NCI-H82 (cell line): ENCODE results near the gene NFKB1.
"Not testable (repeated sequence)": the region's sequence is repeated elsewhere in the genome, so short reads cannot be mapped to it uniquely, and the experiment has no call there.

ENCODE experiments used
- DNase-seq: peaks from one replicate; lab custom pipeline; 2025; lab: John Stamatoyannopoulos, UW

The NFKB1 gene

DNA sequence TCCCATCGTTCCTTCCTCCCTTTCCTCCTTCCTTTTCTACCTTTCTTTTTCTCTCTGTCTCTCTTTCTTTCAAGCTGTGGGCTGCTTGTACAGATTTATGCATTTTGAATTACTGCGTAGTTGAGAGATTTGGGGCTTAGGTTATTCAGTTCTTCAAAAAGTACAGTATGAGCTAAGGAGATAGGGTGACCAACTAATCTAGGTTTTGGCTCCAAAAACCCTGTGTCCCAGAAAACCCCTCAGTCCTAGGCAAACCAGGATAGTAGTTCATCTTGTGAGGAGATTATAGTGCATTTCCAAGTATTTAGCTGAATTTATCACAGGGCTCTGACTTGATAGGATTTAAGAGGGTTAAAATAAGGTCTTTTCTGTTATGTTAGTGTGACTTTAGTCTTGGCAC is 64.5 kb downstream of the NFKB1 start:
- DNase-seq = no peak

GRCh38 chr4:102566426-102566825 is 65.3 kb downstream of the NFKB1 start:
- no peak for DNase-seq

GRCh38 chr4:102567427-102567826 is 66.3 kb downstream of the NFKB1 start:
- DNase-seq = no peak

GRCh38 chr4:102569200-102569599 is 68.0 kb downstream of the NFKB1 start:
- no peak for DNase-seq

DNA sequence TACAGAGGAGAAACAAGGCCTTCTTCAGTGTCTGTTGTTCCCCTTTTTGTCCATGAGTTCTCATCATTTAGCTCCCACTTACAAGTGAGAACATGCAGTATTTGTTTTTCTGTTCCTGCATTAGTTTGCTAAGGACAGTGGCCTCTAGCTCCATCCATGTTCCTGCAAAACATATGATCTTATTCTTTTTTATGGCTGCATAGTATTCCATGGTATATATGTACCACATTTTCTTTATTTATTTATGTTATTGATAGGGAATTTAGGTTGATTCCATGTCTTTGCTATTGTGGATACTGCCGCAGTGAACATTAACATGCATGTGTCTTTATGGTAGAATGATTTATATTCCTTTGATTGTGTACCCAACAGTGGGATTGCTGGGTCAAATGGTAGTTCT is 69.1 kb downstream of the NFKB1 start:
- DNase-seq = not testable (repeated sequence)

GRCh38 chr4:102572452-102572851 is 71.3 kb downstream of the NFKB1 start:
- no peak for DNase-seq

GRCh38 chr4:102574317-102574716 is 73.2 kb downstream of the NFKB1 start:
- DNase-seq = no peak

GRCh38 chr4:102575369-102576129 is 74.4 kb downstream of the NFKB1 start:
- no peak for DNase-seq

- DNase-seq = no peak
Observed at GRCh38 chr4:102578270-102578669, 77.1 kb downstream of the NFKB1 start.

- peak; percentile 6 for DNase-seq
Observed at GRCh38 chr4:102578819-102579218, 77.7 kb downstream of the NFKB1 start.

GRCh38 chr4:102579794-102580462 is 78.8 kb downstream of the NFKB1 start:
- no peak for DNase-seq

- no peak for DNase-seq
Observed at GRCh38 chr4:102580463-102580842, 79.3 kb downstream of the NFKB1 start.

GRCh38 chr4:102584091-102584490 is 82.9 kb downstream of the NFKB1 start:
- DNase-seq = no peak

DNA sequence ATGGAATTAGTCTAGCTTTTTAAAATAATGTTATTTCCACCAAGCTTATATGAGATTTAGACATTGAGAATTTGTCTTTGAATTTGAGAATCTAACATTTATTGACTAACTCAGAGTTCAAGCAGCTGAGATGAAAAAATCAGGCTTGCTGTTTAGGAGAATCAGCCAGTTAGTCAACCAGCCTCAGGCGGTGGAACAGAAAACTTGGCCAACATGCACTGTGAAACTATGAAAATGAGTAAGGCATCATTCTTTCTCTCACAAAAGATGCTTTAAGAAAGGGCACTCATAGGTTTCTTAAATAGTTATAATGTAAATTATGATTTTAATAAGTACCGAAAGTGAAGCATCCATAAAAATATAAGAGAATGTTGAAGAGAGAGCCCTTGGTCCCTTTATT is 84.2 kb downstream of the NFKB1 start:
- DNase-seq = no peak

- no peak for DNase-seq
Observed at GRCh38 chr4:102586002-102586643, 85.0 kb downstream of the NFKB1 start.

GRCh38 chr4:102586644-102587021 is 85.5 kb downstream of the NFKB1 start:
- no peak for DNase-seq

DNA sequence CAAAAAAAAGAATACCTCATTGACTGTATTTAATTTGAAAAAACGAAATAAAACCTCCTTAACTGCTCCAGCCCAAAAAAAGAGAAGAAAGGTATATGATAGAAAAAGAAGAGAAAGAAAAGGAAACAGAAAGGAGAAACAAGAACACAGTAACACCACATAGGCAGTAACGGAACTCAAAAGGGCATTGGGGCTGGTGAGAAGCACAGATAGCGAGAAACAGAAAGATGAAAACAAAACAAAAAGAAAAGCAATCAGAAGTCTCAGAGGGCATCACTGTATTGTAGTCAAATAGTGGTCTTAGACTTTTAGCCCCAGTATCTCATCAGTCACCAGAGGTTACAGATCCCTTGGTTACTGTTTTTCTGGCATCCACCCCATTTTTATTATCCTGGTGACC is 88.6 kb downstream of the NFKB1 start:
- no peak for DNase-seq

DNA sequence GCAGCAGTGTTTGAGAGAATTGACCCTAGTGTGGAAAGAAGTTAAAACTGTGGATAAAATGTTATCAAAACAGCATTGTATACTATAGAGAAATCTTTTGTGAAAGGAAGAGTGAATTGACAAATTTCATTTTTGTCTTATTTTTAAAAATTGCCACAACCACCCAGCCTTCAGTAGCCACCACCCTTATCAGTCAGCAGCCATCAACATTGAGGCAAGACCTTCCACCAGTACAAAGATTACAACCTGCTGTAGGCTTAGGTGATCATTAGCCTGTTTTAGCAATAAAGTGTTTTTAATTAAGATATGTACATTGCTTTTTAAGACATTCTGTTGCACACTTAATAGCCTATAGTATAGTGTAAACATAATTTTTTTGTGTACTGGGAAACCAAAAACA is 91.1 kb downstream of the NFKB1 start:
- no peak for DNase-seq

- DNase-seq = no peak
Observed at GRCh38 chr4:102593147-102593546, 92.0 kb downstream of the NFKB1 start.

DNA sequence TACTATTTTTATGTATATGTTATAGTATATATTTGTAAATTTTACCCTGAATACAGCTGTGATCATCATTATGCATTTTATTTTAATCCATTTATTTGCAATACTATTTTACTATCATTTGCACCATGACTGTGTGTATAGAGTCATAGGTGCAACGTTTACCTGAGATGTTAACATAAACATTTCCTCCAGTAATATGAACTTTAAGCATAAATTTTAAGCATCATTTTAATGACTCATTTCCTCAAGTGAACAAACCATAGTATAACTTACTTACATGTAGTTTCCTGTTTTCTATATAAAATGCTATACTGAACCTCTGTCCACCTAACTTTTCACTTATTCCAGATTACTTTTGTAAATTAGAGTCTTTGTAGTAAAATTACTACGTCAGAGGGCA is 92.8 kb downstream of the NFKB1 start:
- no peak for DNase-seq

DNA sequence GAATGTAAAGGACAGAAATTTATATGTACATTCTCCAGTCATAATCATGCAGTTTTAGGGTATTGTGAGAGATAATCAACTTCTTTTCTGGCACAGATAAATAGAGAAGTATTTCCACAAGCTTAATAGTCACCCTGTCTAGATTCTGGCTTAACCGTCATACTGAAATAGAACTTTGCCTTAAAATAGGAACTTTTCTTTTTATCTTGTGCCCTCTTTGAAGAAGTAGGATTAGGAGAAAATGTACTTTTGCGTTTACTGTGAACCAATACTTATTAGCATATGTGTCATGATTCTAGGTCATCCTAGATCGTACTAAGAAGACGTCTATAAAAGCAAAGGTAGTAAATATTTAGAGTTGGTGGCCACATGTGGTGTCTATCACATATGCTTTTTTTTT is 95.4 kb downstream of the NFKB1 start:
- DNase-seq = no peak

DNA sequence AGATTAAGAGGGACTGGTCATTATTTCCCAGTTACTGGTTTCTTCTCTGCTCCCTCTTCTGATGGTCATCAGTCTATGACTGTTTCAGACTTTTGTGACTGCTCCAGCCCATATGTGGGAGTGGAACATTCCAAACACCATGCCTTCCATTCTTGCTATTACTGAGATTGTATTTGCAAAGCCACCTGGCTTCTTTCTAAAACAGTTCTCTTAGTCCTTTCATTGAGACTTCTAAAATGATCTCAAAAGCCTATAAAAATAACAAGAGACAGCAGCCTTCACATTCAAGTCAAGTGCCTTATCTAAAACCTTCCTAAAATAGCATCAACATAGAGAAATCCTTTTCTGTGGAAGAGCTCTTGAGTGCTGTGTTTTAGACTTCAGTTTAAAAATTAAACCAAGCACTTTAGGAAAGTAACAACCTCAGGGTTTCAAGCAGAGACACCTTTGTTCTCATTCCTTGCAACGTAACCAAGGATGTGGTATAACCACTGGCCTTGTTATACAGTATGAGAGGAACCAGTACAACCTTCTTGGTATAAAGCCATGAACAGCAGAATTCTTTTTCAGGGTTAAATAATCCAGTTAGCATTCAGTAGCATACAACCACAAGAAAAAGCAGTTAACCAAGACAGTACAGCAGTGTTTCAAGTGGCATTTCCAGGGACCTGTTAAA is 97.1 kb downstream of the NFKB1 start:
- DNase-seq = no peak
